GM18517 (cell line): ENCODE measurements around the gene EYA3.
"Not testable (repeated sequence)": the region's sequence is repeated elsewhere in the genome, so short reads cannot be mapped to it uniquely, and the experiment has no call there.

ENCODE experiments used
- ATAC-seq: cut with Tn5 transposase; IDR thresholded peaks from one replicate; pipeline ENCODE4 v1.9.1; 2021; ENCODE audit warnings: mild to moderate bottlenecking, moderate library complexity; ENCODE audit not compliant: unreplicated experiment

EYA3 gene

GRCh38 chr1:28028873-28029654 lies 59.3 kb downstream of the EYA3 start:
- no peak for ATAC-seq

- ATAC-seq, result no peak
Measured at GRCh38 chr1:28027660-28028059, 60.8 kb downstream of the EYA3 start.

GRCh38 chr1:28027238-28027637 lies 61.2 kb downstream of the EYA3 start:
- no peak for ATAC-seq

- ATAC-seq, result no peak
Measured at GRCh38 chr1:28026329-28026728, 62.1 kb downstream of the EYA3 start.

- ATAC-seq, result no peak
Measured at GRCh38 chr1:28021064-28021463, 67.3 kb downstream of the EYA3 start.

- ATAC-seq, result no peak
Measured at GRCh38 chr1:28010969-28011368, 77.4 kb downstream of the EYA3 start.

- ATAC-seq, result not testable (repeated sequence)
Measured at GRCh38 chr1:28003117-28003516, 85.3 kb downstream of the EYA3 start.

GRCh38 chr1:28002600-28002999 lies 85.8 kb downstream of the EYA3 start:
- no peak for ATAC-seq

GRCh38 chr1:27999055-27999454 lies 89.4 kb downstream of the EYA3 start:
- ATAC-seq, result no peak

- ATAC-seq, result not testable (repeated sequence)
Measured at GRCh38 chr1:27994526-27994925, 93.9 kb downstream of the EYA3 start.

GRCh38 chr1:27994060-27994459 lies 94.3 kb downstream of the EYA3 start:
- no peak for ATAC-seq

- ATAC-seq, result no peak
Measured at GRCh38 chr1:27993241-27993640, 95.2 kb downstream of the EYA3 start.

GRCh38 chr1:27992276-27992675 lies 96.1 kb downstream of the EYA3 start:
- ATAC-seq, result no peak

GRCh38 chr1:27990920-27991537 lies 97.4 kb downstream of the EYA3 start:
- ATAC-seq, result no peak

- ATAC-seq, result no peak
Measured at GRCh38 chr1:27981145-27981544, 107.3 kb downstream of the EYA3 start.

- ATAC-seq, result no peak
Measured at GRCh38 chr1:27980216-27980845, 108.1 kb downstream of the EYA3 start.

GRCh38 chr1:27979859-27980201 lies 108.6 kb downstream of the EYA3 start:
- ATAC-seq, result no peak

- no peak for ATAC-seq
Measured at GRCh38 chr1:27979151-27979858, 109.1 kb downstream of the EYA3 start.

- ATAC-seq, result no peak
Measured at GRCh38 chr1:27974417-27974781, 114.0 kb downstream of the EYA3 start.

- ATAC-seq, result no peak
Measured at GRCh38 chr1:27973771-27974416, 114.5 kb downstream of the EYA3 start.

GRCh38 chr1:27972141-27972540 lies 116.3 kb downstream of the EYA3 start:
- ATAC-seq, result no peak
